Skeletal muscle tissue (tissue), 4 donors: Measurements from ENCODE around the gene ACSL1. TPM values are rescaled to one million over a fixed set of nuclear protein-coding genes. Genes with fewer than 3 reads are reported as not detected.

Source experiments
- H3K27ac ChIP-seq: one replicate; pipeline ENCODE4 v1.7.0; 2013; ENCODE audit warnings: mild to moderate bottlenecking, low read depth, low read length, inconsistent platforms
- H3K27me3 ChIP-seq, 3 donors: one replicate each; pipeline ENCODE4 v1.7.0; 2013; ENCODE audit warnings: low read length in 3 of 3; ENCODE audit not compliant: control insufficient read depth in 3 of 3, insufficient read depth in 3 of 3
- H3K36me3 ChIP-seq, 3 donors: one replicate each; pipeline ENCODE4 v1.7.0; 2013; ENCODE audit warnings: low read length in 3 of 3; ENCODE audit not compliant: control insufficient read depth in 3 of 3, insufficient read depth in 3 of 3
- H3K4me1 ChIP-seq, 3 donors: one replicate each; pipeline ENCODE4 v1.7.0; 2013; ENCODE audit warnings: low read length in 3 of 3, mild to moderate bottlenecking in 3 of 3; ENCODE audit not compliant: control insufficient read depth in 3 of 3, insufficient read depth in 3 of 3
- H3K4me3 ChIP-seq, 3 donors: one replicate each; pipeline ENCODE4 v1.7.0; 2013; ENCODE audit warnings: low read length in 3 of 3
- H3K9ac ChIP-seq, 3 donors: one replicate each; pipeline ENCODE4 v1.7.0; 2013; ENCODE audit warnings: low read length in 3 of 3, mild to moderate bottlenecking in 3 of 3, moderate library complexity in 2 of 3, low read depth in 1 of 3
- H3K9me3 ChIP-seq, 3 donors: one replicate each; pipeline ENCODE4 v1.7.0; 2013; ENCODE audit warnings: low read length in 3 of 3; ENCODE audit not compliant: control insufficient read depth in 3 of 3
- total RNA-seq: library from RNA; depleted of rRNA; stranded (reverse); fragments of >200 nt; gene quantifications from one replicate; pipeline ENCODE4 v1.2.3, GENCODE V29; 2014
- donor health status: Osteomylitis.

ACSL1 gene
- 123 TPM for total RNA-seq

GRCh38 chr4:184825896-184826690 is at the start of gene ACSL1:
Gene ACSL1 (minus strand): TSS chr4:184825968. CDS start chr4:184803514, 22,454 bp downstream.
- Histone ChIP-seq H3K27ac (peak within 1 kb of the TSS; percentile 86), H3K4me1 (peaks cover 27 to 46% (median 32%) of the 10 kb centered on the region in 3 donors), H3K27me3 (no peaks in the 10 kb centered on the region), H3K9me3 (no peaks in the 10 kb centered on the region), H3K9ac (peak within 1 kb of the TSS; percentile 87 to 96 (median 88)), H3K4me3 (peak within 1 kb of the TSS; percentile 81 to 88 (median 85)), H3K36me3 (no peaks in the 10 kb centered on the region)

- Histone ChIP-seq H3K27ac (no peak overlapping the region), H3K27me3 (no peaks in the 10 kb centered on the region)
Measured at GRCh38 chr4:184873054-184873453, 47.3 kb upstream of the ACSL1 start.

GRCh38 chr4:184870718-184871117 is 45.0 kb upstream of the ACSL1 start:
- Histone ChIP-seq H3K9ac (no peak overlapping the region), H3K9me3 (no peaks in the 10 kb centered on the region), H3K36me3 (no peaks in the 10 kb centered on the region), H3K27ac (no peak overlapping the region), H3K4me1 (no peaks in the 10 kb centered on the region), H3K27me3 (no peaks in the 10 kb centered on the region), H3K4me3 (no peak overlapping the region)

More at GRCh38 chr4:184873054-184873453, 47.3 kb upstream of the ACSL1 start:
- no peaks in the 10 kb centered on the region for H3K4me1 ChIP-seq
- H3K9ac ChIP-seq = no peak overlapping the region
- no peaks in the 10 kb centered on the region for H3K36me3 ChIP-seq
- H3K4me3 ChIP-seq = no peak overlapping the region
- no peaks in the 10 kb centered on the region for H3K9me3 ChIP-seq

- Histone ChIP-seq H3K4me3 (no peak overlapping the region), H3K9ac (no peak overlapping the region), H3K27ac (no peak overlapping the region), H3K27me3 (no peaks in the 10 kb centered on the region), H3K9me3 (no peaks in the 10 kb centered on the region), H3K36me3 (no peaks in the 10 kb centered on the region), H3K4me1 (no peaks in the 10 kb centered on the region)
Measured at GRCh38 chr4:184868623-184869022, 42.9 kb upstream of the ACSL1 start.

- H3K9ac ChIP-seq = no peak overlapping the region
- H3K36me3 ChIP-seq = no peaks in the 10 kb centered on the region
- no peak overlapping the region for H3K4me3 ChIP-seq
- H3K9me3 ChIP-seq = no peaks in the 10 kb centered on the region
- H3K27me3 ChIP-seq = no peaks in the 10 kb centered on the region
- no peaks in the 10 kb centered on the region for H3K4me1 ChIP-seq
- H3K27ac ChIP-seq = no peak overlapping the region
Measured at GRCh38 chr4:184863916-184864315, 38.1 kb upstream of the ACSL1 start.

GRCh38 chr4:184861047-184861446 is 35.3 kb upstream of the ACSL1 start:
- Histone ChIP-seq H3K9me3 (no peaks in the 10 kb centered on the region), H3K27me3 (no peaks in the 10 kb centered on the region), H3K36me3 (no peaks in the 10 kb centered on the region), H3K4me3 (no peak overlapping the region), H3K27ac (no peak overlapping the region), H3K9ac (no peak overlapping the region), H3K4me1 (no peaks in the 10 kb centered on the region)

- H3K4me1 ChIP-seq = no peaks in the 10 kb centered on the region
Measured at GRCh38 chr4:184860018-184860779, 34.4 kb upstream of the ACSL1 start.

GRCh38 chr4:184857441-184858121 is 31.8 kb upstream of the ACSL1 start:
- Histone ChIP-seq H3K4me1 (no peaks in the 10 kb centered on the region), H3K9ac (no peak overlapping the region), H3K27ac (no peak overlapping the region), H3K9me3 (no peaks in the 10 kb centered on the region), H3K4me3 (no peak overlapping the region), H3K36me3 (no peaks in the 10 kb centered on the region), H3K27me3 (no peaks in the 10 kb centered on the region)

More at GRCh38 chr4:184860018-184860779, 34.4 kb upstream of the ACSL1 start:
- no peak overlapping the region for H3K27ac ChIP-seq
- H3K9ac ChIP-seq = no peak overlapping the region
- H3K36me3 ChIP-seq = no peaks in the 10 kb centered on the region
- H3K4me3 ChIP-seq = no peak overlapping the region
- H3K27me3 ChIP-seq = no peaks in the 10 kb centered on the region
- H3K9me3 ChIP-seq = no peaks in the 10 kb centered on the region

- Histone ChIP-seq H3K27ac (no peak overlapping the region), H3K27me3 (no peaks in the 10 kb centered on the region), H3K4me3 (no peak overlapping the region), H3K4me1 (no peaks in the 10 kb centered on the region), H3K36me3 (no peaks in the 10 kb centered on the region), H3K9me3 (no peaks in the 10 kb centered on the region), H3K9ac (no peak overlapping the region)
Measured at GRCh38 chr4:184856277-184856609, 30.5 kb upstream of the ACSL1 start.

GRCh38 chr4:184854673-184855072 is 28.9 kb upstream of the ACSL1 start:
- Histone ChIP-seq H3K27me3 (no peaks in the 10 kb centered on the region), H3K4me1 (no peaks in the 10 kb centered on the region), H3K9me3 (no peaks in the 10 kb centered on the region), H3K4me3 (no peak overlapping the region), H3K27ac (no peak overlapping the region), H3K36me3 (no peaks in the 10 kb centered on the region), H3K9ac (no peak overlapping the region)
